T-cell (primary cell): Measurements from ENCODE around the gene CDC14A. TPM values are rescaled to one million over a fixed set of nuclear protein-coding genes. Genes with fewer than 3 reads are reported as not detected.

Experiments
- ATAC-seq, 4 experiments: fragments of 200-7000 bp in 3 of 4; fragments of 150-1000 bp in 1 of 4; cut with Tn5 transposase; replicated peaks in 1 of 4; 1 replicate in 3 of 4; 2 replicates in 1 of 4; pipeline ENCODE4 v1.10.0; 2021; ENCODE audit warnings: moderate library complexity in 3 of 4, mild to moderate bottlenecking in 2 of 4, moderate number of reproducible peaks in 1 of 4
- CTCF ChIA-PET, 2 donors: fragments of 300-600 bp; sonication (Branson Sonifier 250); formaldehyde crosslinking; loops; one replicate each; lab custom pipeline; 2022; ENCODE audit warnings: antibody characterized with exemption in 2 of 2; lab: Charles Lee
- POLR2A ChIA-PET, 2 donors: fragments of 300-600 bp; sonication (Branson Sonifier 250); formaldehyde crosslinking; loops; one replicate each; lab custom pipeline; 2022; ENCODE audit warnings: antibody characterized with exemption in 2 of 2; lab: Charles Lee
- DNase-seq, 35 experiments: peaks; one replicate each; pipeline versions ENCODE4 v3.0.0 to v3.0.0-alpha.2; 2013 to 2023
- H3K27ac ChIP-seq: one replicate; pipeline ENCODE4 v1.5.1; 2013; ENCODE audit warnings: low read length
- H3K27me3 ChIP-seq, 2 experiments: replicated peaks in 1 of 2; 1 replicate in 1 of 2; 2 replicates in 1 of 2; pipeline versions ENCODE4 v1.6.1 to v1.7.0; 2013; ENCODE audit warnings: low read length in 1 of 2, mixed read lengths in 1 of 2; ENCODE audit not compliant: control insufficient read depth in 2 of 2, insufficient read depth in 2 of 2; ENCODE audit errors: extremely low read depth in 1 of 2
- H3K36me3 ChIP-seq, 2 donors: 1 replicate in 1 of 2; 2 replicates in 1 of 2; pipeline versions ENCODE4 v1.6.1 to v1.7.0; 2013; ENCODE audit warnings: low read length in 1 of 2; ENCODE audit not compliant: control insufficient read depth in 2 of 2, insufficient read depth in 1 of 2; ENCODE audit errors: extremely low read depth in 1 of 2
- H3K4me1 ChIP-seq, 2 experiments: 1 replicate in 1 of 2; 2 replicates in 1 of 2; pipeline versions ENCODE4 v1.6.1 to v1.7.0; 2013; ENCODE audit warnings: low read length in 2 of 2, mixed read lengths in 1 of 2; ENCODE audit not compliant: insufficient read depth in 2 of 2, control insufficient read depth in 1 of 2; ENCODE audit errors: extremely low read depth in 1 of 2
- H3K4me3 ChIP-seq, 2 donors: 1 replicate in 1 of 2; 2 replicates in 1 of 2; pipeline versions ENCODE4 v1.5.1 to v1.7.0; 2013; ENCODE audit warnings: mild to moderate bottlenecking in 2 of 2, low read length in 1 of 2, moderate library complexity in 1 of 2; ENCODE audit not compliant: control insufficient read depth in 1 of 2; ENCODE audit errors: extremely low read depth in 1 of 2
- H3K9me3 ChIP-seq: 2 replicates; pipeline ENCODE4 v1.7.0; 2013
- H3K27ac Mint-ChIP-seq, 2 donors: one replicate each; pipeline ENCODE4 v1.8.0; 2020 to 2021; ENCODE audit warnings: mild to moderate bottlenecking in 2 of 2, mixed read lengths in 2 of 2
- H3K27me3 Mint-ChIP-seq, 2 donors: one replicate each; pipeline ENCODE4 v1.8.0; 2021 to 2022; ENCODE audit warnings: mixed read lengths in 2 of 2
- H3K36me3 Mint-ChIP-seq: one replicate; pipeline ENCODE4 v1.8.0; 2021; ENCODE audit warnings: mixed read lengths
- H3K4me1 Mint-ChIP-seq, 3 donors: one replicate each; pipeline ENCODE4 v1.8.0; 2020 to 2022; ENCODE audit warnings: mixed read lengths in 3 of 3, mild to moderate bottlenecking in 1 of 3
- H3K4me3 Mint-ChIP-seq, 3 donors: one replicate each; pipeline ENCODE4 v1.8.0; 2020 to 2022; ENCODE audit warnings: mild to moderate bottlenecking in 3 of 3, mixed read lengths in 3 of 3, moderate library complexity in 3 of 3
- H3K9me3 Mint-ChIP-seq, 3 donors: one replicate each; pipeline ENCODE4 v1.8.0; 2020 to 2022; ENCODE audit warnings: mixed read lengths in 3 of 3
- WGBS: methylation state at CpG from one replicate; pipeline ENCODE4 v1.1.5; 2013; ENCODE audit warnings: missing lambda C conversion rate; ENCODE audit not compliant: insufficient coverage; 5-methylcytosine and 5-hydroxymethylcytosine counted together
- total RNA-seq, 35 experiments: library from RNA in 6 of 35; stranded (reverse) in 6 of 35; fragments of 120-200 nt in 1 of 35; gene quantifications; one replicate each; pipeline versions ENCODE4 v1.2.1 to v1.2.4 and lab custom pipeline; 2013 to 2026

The CDC14A gene
- total RNA-seq, 5 donors from 2014 or later (not counting 1 experiment from before 2014, with no cell fraction given): 77.1 to 169 (median 91.6) TPM

DNA sequence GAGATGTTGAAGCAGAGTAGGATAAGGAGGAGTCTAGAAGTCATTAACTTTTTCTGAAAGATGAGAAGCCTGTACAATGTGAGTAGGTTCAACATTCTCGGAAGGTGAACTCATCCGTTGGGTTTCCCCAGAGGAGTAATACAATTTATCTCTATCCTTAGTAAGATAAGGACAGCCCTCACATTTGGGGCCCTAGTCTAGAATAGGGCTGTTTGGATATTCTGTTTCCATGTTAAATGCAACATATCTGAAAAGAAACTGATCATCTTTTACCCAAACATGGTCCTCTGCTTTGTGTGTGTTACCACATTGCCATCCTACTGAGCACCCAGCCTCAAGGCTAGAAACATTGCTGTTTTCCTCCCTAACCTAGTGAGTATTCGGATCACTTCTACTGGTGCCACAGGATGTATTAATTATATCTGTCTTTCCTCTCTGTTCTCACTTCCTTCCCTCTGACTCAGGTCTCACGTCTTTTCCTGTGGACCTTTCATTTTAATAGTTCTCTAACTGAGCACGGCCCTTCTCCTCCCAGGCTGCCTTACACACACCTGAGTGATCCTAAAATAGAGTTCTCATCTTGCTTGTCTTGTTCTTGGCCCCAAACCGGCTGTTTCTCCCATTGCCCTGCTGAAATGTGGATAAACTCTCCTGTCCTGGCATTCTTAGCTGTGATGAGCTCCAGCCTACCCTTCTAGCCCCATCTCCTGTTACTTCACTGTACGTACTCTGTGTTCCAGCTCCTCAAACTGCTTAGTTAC, 91.7 kb downstream of the CDC14A start:
- CTCF ChIA-PET: interaction anchor here (0.8 to 3.4 kb wide), 4 partner anchors 12 to 49 kb away, joined by 3 to 25 read pairs (median 5); no protein-coding TSS in a partner anchor
- Histone ChIP-seq H3K4me1 (peaks cover 56 to 80% of the 10 kb centered on the region in 2 experiments), H3K4me3 (no peak overlapping the region), H3K27ac (peak overlapping the region; percentile 97), H3K9me3 (no peaks in the 10 kb centered on the region), H3K36me3 (peaks cover 4 to 9% of the 10 kb centered on the region in 2 donors), H3K27me3 (no peaks in the 10 kb centered on the region)
- no peaks in the 10 kb centered on the region for H3K27me3 Mint-ChIP-seq
- DNase-seq: peak in 7 of 35 experiments; percentile 3 to 66 (median 18)
- H3K9me3 Mint-ChIP-seq: no peaks in the 10 kb centered on the region
- POLR2A ChIA-PET: interaction anchor here (0.6 to 1.4 kb wide), 5 partner anchors 9 to 234 kb away, joined by 3 to 10 read pairs (median 3); no protein-coding TSS in a partner anchor
- peak overlapping the region; percentile 46 to 75 (median 67) for H3K4me3 Mint-ChIP-seq
- peak overlapping the region; percentile 95 to 98 for H3K27ac Mint-ChIP-seq
- peaks cover 60% of the 10 kb centered on the region for H3K36me3 Mint-ChIP-seq
- WGBS: 22% methylated on average over 5 of the region's 7 CpGs
- peaks cover 85 to 89% (median 88%) of the 10 kb centered on the region in 3 donors for H3K4me1 Mint-ChIP-seq
- peak; percentile 4 to 29 (median 27) for ATAC-seq

GRCh38 chr1:100445565-100445964, 93.3 kb downstream of the CDC14A start:
- peaks cover 70% of the 10 kb centered on the region for H3K36me3 Mint-ChIP-seq

GRCh38 chr1:100448366-100448765, 96.1 kb downstream of the CDC14A start:
- H3K4me1 Mint-ChIP-seq: peaks cover 91 to 97% (median 97%) of the 10 kb centered on the region in 3 donors
- ATAC-seq (no peak), DNase-seq (no peak)
- CTCF ChIA-PET: interaction anchor here (0.6 to 1.8 kb wide), 7 partner anchors 9 to 51 kb away, joined by 3 to 7 read pairs (median 5); no protein-coding TSS in a partner anchor
- H3K4me3 Mint-ChIP-seq: no peak overlapping the region
- no peaks in the 10 kb centered on the region for H3K9me3 Mint-ChIP-seq
- H3K27ac ChIP-seq: peak overlapping the region; percentile 95
- H3K27me3 Mint-ChIP-seq: no peaks in the 10 kb centered on the region
- no peaks in the 10 kb centered on the region for H3K27me3 ChIP-seq
- peak overlapping the region; percentile 92 to 93 for H3K27ac Mint-ChIP-seq
- no peaks in the 10 kb centered on the region for H3K9me3 ChIP-seq
- WGBS: 100% methylated on average over 1 of the region's 1 CpG
- POLR2A ChIA-PET: interaction anchor here (0.6 to 1.7 kb wide), 7 partner anchors 9 to 96 kb away, joined by 3 to 5 read pairs (median 5); partner anchors contain the start of gene CDC14A (in 1 of the 2)
- H3K36me3 Mint-ChIP-seq: peaks cover 70% of the 10 kb centered on the region
- peaks cover 4 to 24% of the 10 kb centered on the region in 2 donors for H3K36me3 ChIP-seq
- peaks cover 59 to 78% of the 10 kb centered on the region in 2 experiments for H3K4me1 ChIP-seq
- H3K4me3 ChIP-seq: no peak overlapping the region

More at GRCh38 chr1:100445565-100445964, 93.3 kb downstream of the CDC14A start:
- ATAC-seq (peak; percentile 60 to 83 (median 68)), DNase-seq (peak in 26 of 35 experiments; percentile 17 to 89 (median 44))
- Histone ChIP-seq H3K9me3 (no peaks in the 10 kb centered on the region), H3K36me3 (peaks cover 4 to 15% of the 10 kb centered on the region in 2 donors), H3K4me1 (peaks cover 53 to 80% of the 10 kb centered on the region in 2 experiments), H3K4me3 (no peak overlapping the region), H3K27ac (peak overlapping the region; percentile 97), H3K27me3 (no peaks in the 10 kb centered on the region)
- Mint-ChIP-seq H3K4me1 (peaks cover 85 to 89% (median 89%) of the 10 kb centered on the region in 3 donors), H3K4me3 (peak overlapping the region in 2 of 3 donors; percentile 51 to 75), H3K27me3 (no peaks in the 10 kb centered on the region), H3K9me3 (no peaks in the 10 kb centered on the region), H3K27ac (peak overlapping the region; percentile 95 to 98)
- ChIA-PET CTCF (interaction anchor here (1.0 to 3.4 kb wide), 7 partner anchors 8 to 88 kb away, joined by 3 to 25 read pairs (median 4); no protein-coding TSS in a partner anchor), POLR2A (interaction anchor here in 1 of 2 donors (0.6 to 1.8 kb wide), 9 partner anchors 8 to 92 kb away, joined by 3 to 10 read pairs (median 4); no protein-coding TSS in a partner anchor)

DNA sequence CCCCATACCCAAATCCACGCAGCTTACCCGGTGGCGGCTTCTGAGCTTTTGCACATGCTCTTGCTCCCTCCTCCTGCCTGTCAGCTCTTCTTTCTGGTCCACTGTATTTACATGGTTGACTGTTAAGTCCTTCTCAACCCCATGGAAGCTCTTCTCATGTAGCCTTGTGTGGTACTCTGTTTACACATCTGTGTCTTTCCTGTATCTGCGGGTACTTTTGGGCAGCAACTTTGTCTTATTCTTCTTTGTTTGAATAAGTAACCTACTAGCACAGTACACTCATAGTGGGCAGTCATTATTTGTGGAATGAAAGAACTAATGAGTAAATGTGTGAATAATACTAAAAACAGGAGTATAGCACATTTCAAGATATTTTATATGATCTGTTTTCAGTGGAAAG, 97.2 kb downstream of the CDC14A start:
- H3K27me3 Mint-ChIP-seq: no peaks in the 10 kb centered on the region
- peak in 1 of 35 experiments; percentile 27 for DNase-seq
- peaks cover 57 to 71% of the 10 kb centered on the region in 2 experiments for H3K4me1 ChIP-seq
- peaks cover 91 to 97% (median 96%) of the 10 kb centered on the region in 3 donors for H3K4me1 Mint-ChIP-seq
- H3K4me3 Mint-ChIP-seq: peak overlapping the region; percentile 13 to 34 (median 28)
- H3K9me3 Mint-ChIP-seq: no peaks in the 10 kb centered on the region
- no peak overlapping the region for H3K4me3 ChIP-seq
- H3K27me3 ChIP-seq: no peaks in the 10 kb centered on the region
- peak overlapping the region; percentile 95 for H3K27ac ChIP-seq
- H3K36me3 Mint-ChIP-seq: peaks cover 67% of the 10 kb centered on the region
- H3K36me3 ChIP-seq: peaks cover 4 to 24% of the 10 kb centered on the region in 2 donors
- peak overlapping the region; percentile 92 to 93 for H3K27ac Mint-ChIP-seq
- POLR2A ChIA-PET: interaction anchor here (1.1 to 1.7 kb wide), 2 partner anchors 49 to 92 kb away, joined by 3 to 5 read pairs; no protein-coding TSS in a partner anchor
- no peak for ATAC-seq
- H3K9me3 ChIP-seq: no peaks in the 10 kb centered on the region
- WGBS: 52% methylated on average over 3 of the region's 4 CpGs
- CTCF ChIA-PET: no interaction called here

DNA sequence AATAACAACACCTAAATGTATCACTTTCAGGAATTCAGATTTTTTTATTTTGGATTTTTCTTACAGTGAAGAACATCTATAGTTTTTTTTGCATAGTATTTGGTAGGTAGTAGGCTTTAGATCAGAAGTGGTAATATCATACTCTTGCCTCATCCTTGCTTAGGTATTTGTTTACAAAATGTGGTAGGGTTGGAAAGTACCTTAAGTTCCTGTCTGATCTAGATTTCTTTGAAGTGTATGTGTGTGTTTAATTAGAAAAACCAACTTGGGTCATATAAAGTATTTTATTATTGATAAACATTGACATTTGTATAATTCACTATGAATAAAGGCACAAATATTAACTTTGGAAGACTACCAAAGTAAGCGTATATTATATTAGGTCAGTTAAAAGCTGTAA, 100.3 kb downstream of the CDC14A start:
- H3K27ac ChIP-seq: peak overlapping the region; percentile 95
- peaks cover 38 to 47% of the 10 kb centered on the region in 2 experiments for H3K4me1 ChIP-seq
- Mint-ChIP-seq H3K4me1 (peaks cover 83 to 89% (median 88%) of the 10 kb centered on the region in 3 donors), H3K4me3 (peak overlapping the region; percentile 17 to 44 (median 36)), H3K27ac (peak overlapping the region; percentile 92 to 93), H3K27me3 (no peaks in the 10 kb centered on the region), H3K36me3 (peaks cover 57% of the 10 kb centered on the region), H3K9me3 (no peaks in the 10 kb centered on the region)
- no peak overlapping the region for H3K4me3 ChIP-seq
- peak in 1 of 35 experiments; percentile 82 for DNase-seq
- POLR2A ChIA-PET: interaction anchor here (0.6 to 1.3 kb wide), 9 partner anchors 8 to 97 kb away, joined by 3 to 7 read pairs (median 4); no protein-coding TSS in a partner anchor
- peak; percentile 81 to 98 (median 89) for ATAC-seq
- no CpG with 5 or more reads among the region's 1 CpG for WGBS
- peaks cover under 1 to 21% of the 10 kb centered on the region in 2 donors for H3K36me3 ChIP-seq
- CTCF ChIA-PET: interaction anchor here (0.6 to 3.2 kb wide), 13 partner anchors 8 to 370 kb away, joined by 3 to 22 read pairs (median 4); partner anchors contain the start of genes CDC14A (in 1 of the 2) and DBT (in 1 of the 2)
- H3K9me3 ChIP-seq: no peaks in the 10 kb centered on the region
- H3K27me3 ChIP-seq: no peaks in the 10 kb centered on the region
